Left hindlimb (tissue), 1 donor: ENCODE results near the gene OCSTAMP.

Experiments used
- DNase-seq: peaks from one replicate; pipeline ENCODE4 v3.0.0-alpha.2; 2018

Gene OCSTAMP

DNA sequence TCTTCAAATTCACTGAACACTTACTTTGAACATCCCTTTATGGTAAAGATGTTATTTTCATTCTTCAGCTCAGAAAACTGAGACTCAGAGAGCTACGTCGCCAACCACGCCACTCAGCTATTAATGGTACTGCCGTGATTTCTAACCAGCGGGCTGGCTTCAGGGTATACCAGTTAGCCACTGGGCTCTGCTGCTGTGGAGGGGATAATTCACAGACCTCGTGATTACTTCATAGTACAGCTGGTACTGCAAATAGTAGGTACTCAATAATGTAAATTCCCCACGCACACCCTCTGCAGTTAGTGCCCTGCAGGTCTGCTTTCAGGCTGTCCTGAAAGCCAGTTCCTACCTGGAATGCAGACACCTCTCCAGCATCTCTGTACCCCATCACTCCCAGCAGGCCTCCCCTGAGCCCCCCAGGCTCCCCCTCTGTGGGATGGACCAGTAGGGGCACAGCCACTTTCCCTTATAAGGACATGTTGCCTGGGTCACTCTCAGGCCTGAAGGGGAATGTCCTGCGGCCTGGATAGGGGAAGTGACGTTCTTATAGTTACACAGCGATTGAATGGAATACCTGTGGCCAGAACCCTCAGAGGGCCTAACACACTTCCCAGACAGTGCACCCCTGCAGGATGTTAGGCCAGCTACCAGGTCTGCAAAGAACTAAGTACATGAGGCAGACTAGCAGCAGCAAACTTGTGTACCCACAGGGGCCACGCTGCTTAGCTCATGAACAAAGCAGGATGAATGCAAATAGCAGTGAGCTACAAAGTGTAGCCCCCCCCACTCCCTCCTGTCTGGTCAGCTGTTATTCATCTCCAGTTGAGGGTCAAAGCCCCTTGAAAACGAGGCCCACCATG, 1.3 kb upstream of the OCSTAMP start:
- no peak for DNase-seq

DNA sequence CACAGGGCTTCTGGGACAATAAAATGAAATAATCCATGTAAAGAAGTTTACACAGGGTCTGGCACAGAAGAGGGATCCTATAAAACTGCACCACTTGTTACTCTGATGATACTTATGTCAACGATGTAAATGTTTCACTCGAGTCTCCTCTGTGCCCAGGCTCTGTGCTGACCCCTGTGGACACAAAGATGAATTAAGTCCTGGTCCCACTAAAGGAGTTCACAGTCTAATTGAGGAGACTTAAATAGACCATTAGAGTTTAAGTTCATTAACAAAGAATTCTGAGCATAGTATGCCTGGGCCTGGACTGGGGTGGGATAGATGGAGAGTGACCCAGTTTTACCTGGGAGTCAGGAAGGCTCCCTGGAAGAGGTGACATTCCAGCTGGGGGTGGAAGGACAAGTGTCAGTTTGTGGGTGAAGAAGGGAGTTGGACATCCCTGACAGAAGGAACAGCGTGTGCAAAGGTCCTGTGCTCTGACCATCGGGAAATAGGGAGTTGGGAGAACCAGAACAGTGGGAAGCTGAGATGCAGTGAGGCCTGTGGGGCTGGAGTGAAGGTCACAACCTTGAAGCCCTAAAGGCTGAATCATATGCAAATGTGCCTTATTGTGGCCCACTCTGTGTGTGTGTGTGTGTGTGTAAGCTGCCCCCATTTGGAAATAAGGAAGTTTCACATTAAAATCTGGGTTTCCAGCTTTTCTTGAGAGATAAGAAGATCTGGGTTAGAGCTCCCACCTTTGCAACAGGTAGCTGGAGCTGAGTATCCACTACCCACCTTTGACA, 1.1 kb downstream of the OCSTAMP start:
- DNase-seq: no peak

DNA sequence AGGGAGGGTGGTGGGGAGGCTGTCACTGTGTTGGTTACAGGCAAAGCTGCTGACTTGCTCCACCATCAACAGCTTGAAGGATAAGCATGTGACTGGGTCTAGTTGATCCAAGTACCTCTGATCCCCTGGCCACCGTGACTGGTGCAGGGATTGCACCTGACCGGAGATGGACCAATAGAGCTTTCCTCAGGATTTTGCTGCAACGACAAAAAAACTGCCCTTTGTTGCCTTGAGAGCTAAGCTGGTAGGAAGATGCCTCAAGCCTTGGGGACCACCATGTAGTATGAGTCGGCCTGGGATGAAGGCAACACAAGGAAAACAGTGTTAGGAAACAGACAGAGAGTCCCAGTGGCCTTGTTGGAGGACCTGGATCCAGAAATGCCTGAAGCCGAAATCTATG, 1.8 kb downstream of the OCSTAMP start:
- DNase-seq: no peak

DNA sequence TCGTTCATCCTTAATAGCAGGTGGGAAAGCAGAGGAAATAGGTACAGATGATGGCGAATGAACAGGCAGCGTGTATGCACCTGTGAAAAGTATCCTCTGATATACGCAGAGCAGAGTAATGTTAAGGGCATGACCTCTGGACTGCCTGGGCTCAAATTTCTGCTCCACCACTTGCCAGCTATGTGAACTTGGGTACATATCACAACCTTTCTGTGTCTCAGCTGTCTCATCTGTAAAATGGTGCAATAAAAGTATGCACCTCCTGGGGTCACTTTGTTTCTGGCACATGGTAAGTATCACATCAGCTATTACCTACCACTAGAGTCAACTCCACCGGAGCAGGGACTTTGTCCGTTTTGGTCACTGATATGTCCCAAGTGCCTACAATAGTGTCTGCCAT, 2.5 kb downstream of the OCSTAMP start:
- DNase-seq: no peak

DNA sequence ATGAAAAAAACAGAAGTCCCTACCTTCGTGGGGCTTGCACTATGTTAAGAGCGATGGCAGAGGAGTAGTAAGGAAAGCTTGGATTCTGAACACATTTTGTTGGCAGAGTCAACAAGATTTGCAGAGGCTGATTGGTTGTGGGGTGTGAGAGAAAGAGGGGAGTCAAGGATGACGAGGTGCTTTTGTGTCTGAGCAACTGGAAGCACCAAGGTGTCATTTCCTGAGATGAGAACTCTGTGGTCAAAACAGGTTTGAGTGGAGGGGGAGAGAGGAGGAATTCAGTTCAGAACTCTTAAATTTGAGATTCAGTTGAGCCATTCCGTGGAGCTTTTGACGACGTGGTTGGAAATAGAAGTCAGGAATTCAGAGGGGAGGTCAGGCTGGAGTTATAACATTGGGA, 3.5 kb downstream of the OCSTAMP start:
- no peak for DNase-seq

DNA sequence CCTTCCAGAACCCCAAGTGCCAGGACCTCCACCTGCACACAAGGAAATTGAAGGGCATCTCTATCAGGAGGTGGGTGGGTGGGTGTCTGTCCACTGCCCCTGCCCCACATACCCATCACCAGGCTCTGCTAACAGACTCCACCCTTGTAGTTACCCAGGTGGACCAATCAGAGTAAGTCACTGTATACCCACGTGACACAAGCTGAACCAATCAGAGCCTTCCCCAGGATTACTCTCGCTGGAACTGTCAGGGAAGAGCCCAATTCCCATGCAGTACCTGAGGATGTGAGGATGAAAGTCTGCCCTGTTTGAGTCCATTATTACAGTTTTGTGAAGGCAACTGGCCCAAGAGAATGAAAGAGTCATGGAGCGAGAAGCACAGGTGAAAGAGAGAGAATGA, 4.2 kb downstream of the OCSTAMP start:
- DNase-seq: no peak

DNA sequence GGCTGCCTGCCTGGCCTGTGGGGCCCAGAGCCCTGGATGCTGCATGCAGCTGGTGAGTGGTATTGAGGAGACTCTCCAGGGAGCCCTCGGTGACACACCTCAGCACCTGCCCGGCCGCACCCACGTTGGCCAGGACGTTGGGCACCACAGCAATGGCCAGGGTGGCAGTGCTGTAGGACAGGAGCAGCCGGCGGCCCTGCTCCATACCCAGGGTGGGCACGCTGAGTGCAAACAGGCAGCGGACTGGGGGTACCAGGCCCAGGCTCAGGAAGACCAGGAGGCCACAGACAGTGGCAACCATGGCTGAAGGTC, 4.7 kb downstream of the OCSTAMP start:
- DNase-seq: no peak

DNA sequence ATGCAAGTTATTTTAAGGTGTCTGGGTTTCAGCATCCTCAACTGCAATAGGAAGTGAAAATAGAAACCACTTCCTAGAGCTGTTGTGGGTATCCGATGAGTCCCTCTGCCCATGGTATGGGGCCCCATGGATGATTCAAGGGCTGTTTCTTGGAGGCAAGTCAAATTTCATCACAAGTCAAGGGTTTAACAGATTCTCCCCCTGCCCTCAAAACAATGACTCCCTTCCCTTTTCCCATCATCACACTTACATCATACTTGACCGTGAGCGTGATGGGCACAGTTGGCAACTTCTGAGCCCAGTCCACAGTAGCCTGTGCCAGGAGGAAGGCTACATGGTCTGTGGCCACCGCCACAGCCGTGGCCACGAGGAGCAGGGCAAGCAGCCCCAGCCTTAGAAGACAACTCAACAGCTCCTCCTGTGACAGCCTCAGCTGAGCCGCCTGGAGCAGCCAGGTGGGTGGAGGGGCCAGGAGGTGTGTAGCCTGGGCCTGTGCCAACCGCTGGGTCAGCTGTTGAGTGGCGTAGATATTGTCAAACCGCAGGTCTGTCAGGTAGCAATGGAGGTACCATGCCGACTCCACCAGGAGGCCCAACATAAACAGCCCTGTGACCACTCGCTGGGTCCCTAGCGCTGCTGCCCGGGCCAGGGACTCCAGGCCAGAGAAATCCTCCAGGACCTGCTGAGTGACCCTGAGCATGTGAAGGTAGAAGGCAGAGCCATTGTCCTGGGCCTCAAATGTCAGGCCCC, 5.2 kb downstream of the OCSTAMP start:
- DNase-seq: no peak

DNA sequence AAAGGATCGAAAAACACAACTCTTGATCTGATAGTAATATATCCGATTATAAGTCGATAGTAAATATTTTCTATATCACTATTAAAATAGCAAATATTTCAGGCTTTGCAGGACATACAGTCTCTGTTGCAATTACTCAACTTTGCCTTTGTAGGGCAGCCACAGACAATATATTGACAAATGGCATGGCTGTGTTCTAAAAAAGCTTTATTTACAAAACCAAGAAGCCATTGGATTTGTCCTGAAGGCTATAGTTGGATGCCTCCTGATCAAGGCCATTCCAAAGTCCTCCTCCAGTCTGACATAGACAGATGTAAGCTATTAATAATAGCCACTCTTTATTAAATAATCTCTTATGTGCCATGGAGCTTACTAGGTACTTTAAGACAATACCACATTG, 5.9 kb downstream of the OCSTAMP start:
- no peak for DNase-seq

DNA sequence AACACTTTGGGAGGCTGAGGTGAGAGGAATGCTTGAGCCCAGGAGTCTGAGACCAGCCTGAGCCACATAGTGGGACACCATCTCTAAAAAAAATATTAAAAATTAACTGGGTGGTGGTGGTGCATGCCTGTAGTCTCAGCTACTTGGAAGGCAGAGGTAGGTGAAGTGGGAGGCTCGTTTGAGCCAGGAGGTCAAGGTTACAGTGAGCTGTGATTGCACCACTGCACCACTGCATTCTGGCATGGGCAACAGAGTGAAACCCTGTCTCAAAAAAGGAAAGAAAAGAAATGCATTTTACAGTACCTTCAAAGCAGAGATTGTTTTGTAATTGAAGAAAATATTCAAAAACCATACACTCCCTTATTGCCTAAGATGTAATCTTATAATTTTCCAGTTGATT, 6.5 kb downstream of the OCSTAMP start:
- DNase-seq: no peak

DNA sequence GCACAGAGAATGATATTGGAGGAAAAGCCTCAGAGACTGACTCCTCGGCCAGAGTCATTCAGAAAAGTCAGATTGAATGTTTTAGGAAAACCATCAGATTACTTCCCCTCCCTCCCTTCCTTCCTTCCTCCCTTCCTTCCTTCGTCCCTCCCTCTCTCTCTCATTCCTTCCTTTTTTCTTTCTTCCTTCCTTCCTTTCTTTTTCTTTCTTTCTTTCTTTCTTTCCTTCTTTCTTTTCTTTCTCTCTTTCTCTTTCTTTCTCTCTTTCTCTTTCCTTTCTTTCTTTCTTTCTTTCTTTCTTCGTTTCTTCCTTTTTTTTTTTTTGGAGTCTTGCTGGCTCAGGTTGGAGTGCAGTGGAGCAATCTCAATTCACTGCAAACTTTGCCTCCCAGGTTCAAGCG, 7.4 kb downstream of the OCSTAMP start:
- no peak for DNase-seq

DNA sequence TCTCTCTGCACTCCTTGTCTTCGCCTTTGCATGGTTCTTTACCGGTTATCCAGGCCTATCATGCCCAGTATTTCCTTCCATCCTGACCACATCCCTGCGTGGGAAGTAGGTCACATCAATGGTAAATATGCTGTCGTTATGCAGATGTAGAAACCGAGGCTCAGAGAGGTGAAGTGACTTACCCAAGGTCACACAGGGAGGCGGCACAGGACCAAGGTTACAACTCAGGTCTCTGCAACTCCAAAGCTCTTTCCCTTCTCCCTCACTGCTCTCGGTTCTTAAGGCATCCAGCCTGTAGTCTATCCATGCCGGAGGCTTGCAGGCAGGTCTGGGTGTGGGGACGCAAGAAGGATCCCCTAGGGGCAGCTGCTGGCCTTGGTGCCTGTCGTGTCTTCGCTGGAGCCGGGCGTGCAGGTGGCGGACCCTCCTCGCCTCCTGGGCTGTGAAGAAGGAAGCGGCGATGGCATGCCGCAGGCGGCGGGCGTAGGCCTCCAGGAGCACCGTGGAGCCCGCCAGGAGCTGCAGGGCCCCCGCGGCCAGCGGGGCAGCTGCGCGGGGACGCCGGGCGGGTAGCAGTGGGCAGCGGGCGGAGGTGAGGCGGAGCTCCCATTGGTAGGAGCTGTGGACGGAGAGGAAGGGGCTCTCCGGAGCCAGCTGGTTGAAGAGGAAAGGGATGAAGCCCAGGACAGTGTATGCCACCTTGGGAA, 9.1 kb downstream of the OCSTAMP start:
- no peak for DNase-seq

DNA sequence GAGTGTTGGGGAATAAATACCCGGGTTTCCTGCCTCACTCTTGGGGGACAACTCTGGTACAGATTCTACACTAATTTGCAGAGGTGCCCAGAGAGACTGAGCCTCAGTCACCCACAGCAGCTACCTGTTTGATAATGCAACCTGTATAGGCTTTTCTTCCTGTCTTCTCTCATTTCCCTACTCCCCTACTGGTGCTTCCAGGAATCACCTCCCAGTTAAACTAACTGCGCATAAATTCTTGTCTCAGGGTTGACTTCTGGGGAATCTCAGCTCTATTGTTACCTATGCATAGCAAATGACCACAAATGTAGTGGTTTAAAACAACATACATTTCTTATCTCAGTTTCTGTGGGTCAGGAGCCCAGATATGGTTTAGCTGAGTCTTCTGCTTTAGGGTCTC, 11.3 kb downstream of the OCSTAMP start:
- no peak for DNase-seq

DNA sequence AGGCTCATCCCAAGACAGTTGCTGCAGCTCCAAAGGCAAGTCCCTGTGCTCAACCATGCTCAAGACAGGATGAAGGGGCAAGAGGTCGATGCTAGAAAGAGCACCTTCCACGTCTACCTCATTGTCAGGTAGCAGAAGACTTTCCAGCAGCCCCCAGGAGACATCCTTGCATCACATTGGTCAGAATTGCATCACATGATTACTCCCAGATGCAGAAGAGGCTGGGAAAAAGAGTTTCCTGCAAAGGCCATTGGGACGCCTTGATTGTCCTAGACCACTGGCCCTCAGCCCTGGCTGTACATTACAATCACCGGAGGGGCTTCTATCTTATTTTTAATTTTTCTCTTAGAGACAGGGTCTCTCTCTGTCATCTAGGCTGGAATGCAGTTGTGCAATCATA, 19.8 kb downstream of the OCSTAMP start:
- no peak for DNase-seq

DNA sequence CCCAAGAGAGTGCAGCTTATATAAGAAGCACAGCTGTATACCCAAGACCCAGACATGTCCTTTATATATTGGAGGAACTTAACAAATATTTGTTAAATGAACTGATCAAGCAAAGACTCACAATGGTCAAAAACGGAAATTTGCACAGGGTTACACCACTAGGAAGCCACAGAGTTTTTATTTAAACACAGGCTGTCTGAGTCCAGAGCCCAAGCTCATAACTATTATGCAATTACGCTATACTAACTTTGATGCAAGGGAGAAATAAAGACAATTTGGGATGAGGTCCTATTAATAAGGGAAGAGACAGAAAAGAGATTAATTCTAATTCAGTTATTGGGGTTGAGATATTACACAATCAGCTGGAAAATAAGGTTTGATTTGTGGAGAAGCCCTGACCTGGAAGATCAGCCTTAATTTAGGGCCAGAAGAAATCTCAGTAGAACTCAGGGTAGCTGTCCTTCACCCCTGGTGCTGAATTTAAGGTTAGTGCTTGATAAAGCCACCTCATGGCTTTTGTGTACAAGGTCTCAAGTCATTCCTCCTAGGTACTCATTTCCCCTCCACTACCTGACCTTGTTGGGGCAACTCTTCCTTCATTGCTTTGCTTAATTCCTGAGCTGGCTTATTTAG, 26.6 kb downstream of the OCSTAMP start:
- no peak for DNase-seq

DNA sequence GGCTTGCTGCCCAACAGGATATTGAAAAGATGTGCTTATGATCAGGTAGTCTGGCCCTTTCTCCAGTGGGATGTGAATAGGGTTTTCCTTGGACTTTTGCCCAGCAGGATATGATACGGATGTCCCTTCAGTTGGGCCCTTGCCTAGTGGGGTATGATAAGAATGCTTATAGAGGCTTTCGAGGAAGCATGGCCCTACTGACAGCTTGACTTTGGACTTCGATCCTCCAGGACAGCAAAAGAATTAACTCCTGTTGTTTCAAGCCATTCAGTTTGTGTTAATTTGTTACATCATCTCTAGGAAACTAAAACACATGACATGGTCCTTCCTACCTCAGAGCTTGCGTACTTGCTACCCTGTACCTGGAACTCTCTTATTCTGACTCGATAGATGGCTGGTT, 27.3 kb downstream of the OCSTAMP start:
- no peak for DNase-seq

DNA sequence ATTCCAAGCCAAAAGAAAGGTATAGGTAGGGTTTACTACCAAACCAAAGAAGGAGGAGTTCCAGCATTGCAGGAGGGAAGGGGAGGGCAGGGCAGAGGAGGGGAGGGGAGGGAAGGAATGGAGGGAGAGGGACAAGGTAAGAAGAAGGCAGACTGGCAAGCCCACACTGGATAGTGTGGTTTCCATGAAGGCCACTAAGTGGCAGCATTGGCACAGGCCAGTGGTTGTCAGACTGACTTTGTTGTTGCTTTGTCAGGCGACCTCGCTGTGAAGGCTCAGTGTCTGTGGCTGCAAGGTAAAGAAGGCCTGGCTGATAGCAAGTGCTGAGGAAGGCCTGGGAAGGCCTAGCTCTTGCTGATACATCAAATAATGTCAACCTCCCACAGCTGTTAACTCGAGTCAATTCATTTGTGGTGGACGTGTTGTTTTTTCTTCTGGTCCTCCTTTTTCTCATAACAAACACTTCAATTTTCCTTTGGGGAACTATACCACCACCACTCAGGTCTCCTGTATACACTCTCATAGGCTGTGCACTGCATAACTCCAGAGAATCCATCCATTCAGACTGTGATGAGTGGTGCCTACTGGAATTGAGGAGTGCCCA, 29.4 kb downstream of the OCSTAMP start:
- DNase-seq: no peak

DNA sequence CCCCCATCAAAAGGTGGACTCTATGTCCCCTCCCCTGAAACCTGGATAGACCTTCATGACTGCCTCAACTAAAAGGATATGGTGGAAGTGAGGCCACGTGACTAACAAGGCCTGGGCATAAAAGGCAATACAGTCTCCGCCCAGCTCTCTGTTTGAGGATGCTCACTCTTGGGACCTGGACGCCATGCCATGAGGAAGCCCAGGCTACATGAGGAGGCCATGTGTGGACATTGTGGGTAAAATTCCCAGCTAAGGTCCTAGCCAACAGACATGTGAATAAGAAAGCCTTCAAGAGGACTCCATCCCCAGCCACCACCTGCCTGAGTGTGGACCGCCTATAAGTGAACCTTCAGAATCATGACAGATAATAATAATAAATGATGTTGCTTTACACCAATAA, 29.9 kb downstream of the OCSTAMP start:
- no peak for DNase-seq

DNA sequence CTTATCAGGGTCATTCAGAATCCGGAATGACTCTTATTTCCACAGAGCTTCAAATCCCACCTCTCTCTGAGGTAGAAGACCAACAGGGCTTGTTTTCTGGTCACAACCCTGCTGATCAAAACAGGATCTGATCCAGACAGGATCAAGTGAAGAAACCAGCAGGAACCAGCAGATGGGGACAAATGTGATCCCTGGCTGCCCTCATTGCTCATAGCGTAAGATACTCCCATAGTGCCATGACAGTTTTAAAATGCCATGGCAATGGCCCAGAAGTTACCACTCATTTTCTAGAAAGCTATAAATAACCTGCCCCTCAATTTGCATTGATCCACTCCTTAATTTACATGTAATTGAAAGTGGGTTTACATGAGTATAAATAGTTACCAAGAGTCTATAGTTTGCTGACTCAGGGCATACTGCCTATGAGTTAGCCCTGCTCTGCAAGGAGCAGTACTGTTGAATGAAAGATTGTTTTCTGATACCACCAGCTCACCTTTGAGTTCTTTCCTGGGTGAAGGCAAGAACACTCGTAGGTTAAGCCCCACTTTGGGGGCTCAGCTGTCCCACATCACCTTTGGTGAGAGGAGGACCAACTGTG, 30.9 kb downstream of the OCSTAMP start:
- no peak for DNase-seq

DNA sequence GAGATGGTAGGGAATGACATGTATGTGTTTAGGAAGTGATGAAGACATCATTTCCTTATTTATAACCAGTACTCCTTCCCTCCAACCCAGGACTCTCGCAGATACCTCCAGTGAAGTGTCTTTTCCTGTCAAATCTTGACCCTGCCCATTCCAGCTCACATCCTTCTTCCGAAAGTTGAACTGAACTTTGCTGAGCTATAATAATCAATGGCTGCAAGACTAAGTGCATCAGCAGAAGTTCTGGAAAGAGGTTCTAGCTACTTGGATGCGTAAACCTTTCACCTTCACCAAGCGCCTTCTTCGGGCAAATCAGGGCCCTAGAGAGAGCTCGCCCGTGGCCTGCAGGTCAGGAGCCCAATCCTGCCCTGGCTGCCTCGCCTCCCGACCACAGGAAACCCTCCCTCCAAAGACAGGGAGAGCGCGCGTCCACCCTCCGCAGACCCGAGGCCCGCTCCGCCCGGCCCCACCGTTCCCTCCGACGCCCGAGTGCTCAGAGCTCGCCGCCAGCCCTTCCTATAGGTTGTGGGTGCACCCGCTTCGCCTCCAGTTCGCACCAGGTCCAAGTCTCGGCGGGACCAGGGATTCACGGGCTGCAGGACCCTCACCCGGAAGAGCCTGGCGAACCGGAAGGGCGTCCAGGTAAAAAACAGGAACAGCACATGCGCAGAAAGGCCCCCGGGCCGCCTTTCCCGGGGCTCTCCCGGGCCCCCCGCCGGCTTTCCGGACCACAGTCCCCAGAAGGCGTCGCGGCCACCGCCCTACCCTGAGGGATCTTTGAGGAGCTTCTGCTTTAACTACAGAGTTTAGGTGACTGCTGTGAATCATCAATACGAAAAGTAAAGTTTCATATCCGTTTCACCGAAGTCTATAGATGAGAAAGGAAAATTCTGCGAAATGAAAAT, 37.3 kb downstream of the OCSTAMP start, which contains the start of gene ZNF334:
TSS of gene ZNF334 (minus strand) at position 617 of the 902 bp plus-strand sequence. CDS start 1,457 bp downstream, outside the sequence.
- DNase-seq: peak; percentile 82

DNA sequence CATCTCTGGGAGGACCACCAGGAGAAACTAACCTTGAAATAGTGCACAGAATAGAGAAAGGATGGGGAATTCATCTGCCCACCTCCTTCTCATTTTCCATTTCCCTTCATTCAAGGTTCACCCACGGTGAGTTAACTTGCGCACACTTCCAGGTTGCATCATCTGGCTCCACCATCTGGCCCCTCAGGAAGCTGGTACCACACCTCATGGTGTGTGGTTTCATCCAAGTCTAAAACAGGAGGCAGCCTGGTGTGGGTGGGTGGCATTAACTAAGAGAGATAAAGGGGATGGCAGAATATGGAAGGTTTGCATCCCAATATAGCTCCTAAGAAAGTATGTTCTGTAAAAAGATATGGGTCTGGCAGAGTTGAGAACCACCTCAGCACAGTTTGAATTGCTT, 40.9 kb downstream of the OCSTAMP start:
- no peak for DNase-seq
